ENCODE measurements around the gene NOC4L.

DNA sequence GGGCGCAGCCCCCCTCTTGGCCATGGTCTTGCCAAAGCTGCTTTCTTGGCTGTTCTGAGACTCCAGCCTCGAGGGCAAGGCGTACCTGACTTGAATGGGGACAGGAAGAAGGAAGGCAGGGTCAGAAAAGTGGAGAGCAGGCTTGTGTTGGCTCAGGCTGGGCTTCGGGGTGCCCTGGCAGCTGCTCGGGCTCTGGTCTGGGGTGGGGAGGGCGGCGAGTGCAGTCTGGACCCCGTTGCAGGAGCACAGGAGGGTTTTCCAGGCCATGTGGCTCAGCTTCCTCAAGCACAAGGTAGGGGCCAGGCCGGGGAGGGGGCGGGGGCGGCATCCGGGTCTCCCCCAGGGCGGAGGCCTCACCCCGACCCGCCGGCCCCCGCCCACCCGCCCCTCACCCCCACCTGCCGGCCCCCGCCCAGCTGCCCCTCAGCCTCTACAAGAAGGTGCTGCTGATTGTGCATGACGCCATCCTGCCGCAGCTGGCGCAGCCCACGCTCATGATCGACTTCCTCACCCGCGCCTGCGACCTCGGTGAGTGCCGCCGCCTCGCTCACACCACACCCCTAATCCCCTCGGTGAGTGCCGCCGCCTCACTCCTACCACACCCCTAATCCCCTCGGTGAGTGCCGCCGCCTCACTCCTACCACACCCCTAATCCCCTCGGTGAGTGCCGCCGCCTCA lies 4.2 kb downstream of the NOC4L start:
- TF ChIP-seq RFX5 (IDR thresholded peaks at IDR 0.05; ENCODE audit: low read depth, low read length) (no peak), POLR2A (IDR thresholded peaks at IDR 0.05; ENCODE audit: low read depth, low read length) (no peak), RAD21 (IDR thresholded peaks at IDR 0.05; ENCODE audit: low read length) (no peak), RCOR1 (IDR thresholded peaks at IDR 0.05; ENCODE audit: insufficient replicate concordance, low read length) (no peak), CEBPB (IDR thresholded peaks at IDR 0.05; ENCODE audit: low read depth, low read length) (no peak), CHD1 (IDR thresholded peaks at IDR 0.05; ENCODE audit: low read depth, low read length) (no peak), BHLHE40 (IDR thresholded peaks at IDR 0.05; ENCODE audit: low read depth, low read length) (no peak)
- TF ChIP-seq, protein P1, sequence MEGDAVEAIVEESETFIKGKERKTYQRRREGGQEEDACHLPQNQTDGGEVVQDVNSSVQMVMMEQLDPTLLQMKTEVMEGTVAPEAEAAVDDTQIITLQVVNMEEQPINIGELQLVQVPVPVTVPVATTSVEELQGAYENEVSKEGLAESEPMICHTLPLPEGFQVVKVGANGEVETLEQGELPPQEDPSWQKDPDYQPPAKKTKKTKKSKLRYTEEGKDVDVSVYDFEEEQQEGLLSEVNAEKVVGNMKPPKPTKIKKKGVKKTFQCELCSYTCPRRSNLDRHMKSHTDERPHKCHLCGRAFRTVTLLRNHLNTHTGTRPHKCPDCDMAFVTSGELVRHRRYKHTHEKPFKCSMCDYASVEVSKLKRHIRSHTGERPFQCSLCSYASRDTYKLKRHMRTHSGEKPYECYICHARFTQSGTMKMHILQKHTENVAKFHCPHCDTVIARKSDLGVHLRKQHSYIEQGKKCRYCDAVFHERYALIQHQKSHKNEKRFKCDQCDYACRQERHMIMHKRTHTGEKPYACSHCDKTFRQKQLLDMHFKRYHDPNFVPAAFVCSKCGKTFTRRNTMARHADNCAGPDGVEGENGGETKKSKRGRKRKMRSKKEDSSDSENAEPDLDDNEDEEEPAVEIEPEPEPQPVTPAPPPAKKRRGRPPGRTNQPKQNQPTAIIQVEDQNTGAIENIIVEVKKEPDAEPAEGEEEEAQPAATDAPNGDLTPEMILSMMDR (conservative IDR thresholded peaks at IDR 0.05; ENCODE audit: low read depth, low read length): no peak
- TF ChIP-seq, protein P2, sequence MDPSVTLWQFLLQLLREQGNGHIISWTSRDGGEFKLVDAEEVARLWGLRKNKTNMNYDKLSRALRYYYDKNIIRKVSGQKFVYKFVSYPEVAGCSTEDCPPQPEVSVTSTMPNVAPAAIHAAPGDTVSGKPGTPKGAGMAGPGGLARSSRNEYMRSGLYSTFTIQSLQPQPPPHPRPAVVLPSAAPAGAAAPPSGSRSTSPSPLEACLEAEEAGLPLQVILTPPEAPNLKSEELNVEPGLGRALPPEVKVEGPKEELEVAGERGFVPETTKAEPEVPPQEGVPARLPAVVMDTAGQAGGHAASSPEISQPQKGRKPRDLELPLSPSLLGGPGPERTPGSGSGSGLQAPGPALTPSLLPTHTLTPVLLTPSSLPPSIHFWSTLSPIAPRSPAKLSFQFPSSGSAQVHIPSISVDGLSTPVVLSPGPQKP (IDR thresholded peaks at IDR 0.05; ENCODE audit: borderline replicate concordance, low read depth, low read length): no peak
- TF ChIP-seq, protein P3, sequence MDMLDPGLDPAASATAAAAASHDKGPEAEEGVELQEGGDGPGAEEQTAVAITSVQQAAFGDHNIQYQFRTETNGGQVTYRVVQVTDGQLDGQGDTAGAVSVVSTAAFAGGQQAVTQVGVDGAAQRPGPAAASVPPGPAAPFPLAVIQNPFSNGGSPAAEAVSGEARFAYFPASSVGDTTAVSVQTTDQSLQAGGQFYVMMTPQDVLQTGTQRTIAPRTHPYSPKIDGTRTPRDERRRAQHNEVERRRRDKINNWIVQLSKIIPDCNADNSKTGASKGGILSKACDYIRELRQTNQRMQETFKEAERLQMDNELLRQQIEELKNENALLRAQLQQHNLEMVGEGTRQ (IDR thresholded peaks at IDR 0.05; ENCODE audit: low read depth, low read length): no peak
